Neural cell (in vitro differentiated cells): Measurements from ENCODE around the gene TMEM258. TPM values are rescaled to one million over a fixed set of nuclear protein-coding genes. Genes with fewer than 3 reads are reported as not detected.

Experiments used
- H2AFZ ChIP-seq: fragments of 200-600, 300-800 bp; sonication (generic), shearing (Covaris generic); 2 replicates; pipeline ENCODE4 v1.6.0; 2014; ENCODE audit warnings: low read depth, mild to moderate bottlenecking, antibody characterized with exemption, low read length, moderate library complexity
- H3F3A ChIP-seq: fragments of 200-600 bp; shearing (Covaris generic); 2 replicates; pipeline ENCODE4 v1.6.1; 2016; ENCODE audit warnings: mild to moderate bottlenecking, moderate library complexity, mixed read lengths, antibody characterized with exemption, low read length; ENCODE audit not compliant: insufficient read depth, poor library complexity, severe bottlenecking
- H3K27ac ChIP-seq: fragments of 200-600, 300-800 bp; sonication (generic), shearing (Covaris generic); 2 replicates; pipeline ENCODE4 v1.5.1; 2014; ENCODE audit warnings: mild to moderate bottlenecking, low read length, moderate library complexity
- H3K27me3 ChIP-seq: fragments of 300-800, 200-600 bp; sonication (generic), shearing (Covaris generic); 2 replicates; pipeline ENCODE4 v1.6.0; 2014; ENCODE audit warnings: mild to moderate bottlenecking, low read depth, low read length, moderate library complexity; ENCODE audit not compliant: insufficient read depth
- H3K36me3 ChIP-seq: fragments of 300-800, 200-600 bp; sonication (generic), shearing (Covaris generic); 2 replicates; pipeline ENCODE4 v1.5.1; 2014; ENCODE audit warnings: mild to moderate bottlenecking, antibody characterized with exemption, low read length, moderate library complexity; ENCODE audit not compliant: insufficient read depth
- H3K4me2 ChIP-seq: fragments of 300-800, 200-600 bp; sonication (generic), shearing (Covaris generic); 2 replicates; pipeline ENCODE4 v1.6.0; 2014; ENCODE audit warnings: mild to moderate bottlenecking, low read length
- H3K4me3 ChIP-seq: fragments of 300-800, 200-600 bp; sonication (generic), shearing (Covaris generic); 2 replicates; pipeline ENCODE4 v1.5.1; 2014; ENCODE audit warnings: mild to moderate bottlenecking, low read length, moderate library complexity
- H3K79me2 ChIP-seq: fragments of 200-600 bp; shearing (Covaris generic); replicated peaks from 2 replicates; pipeline ENCODE4 v1.6.0; 2014; ENCODE audit warnings: mild to moderate bottlenecking, low read length, moderate library complexity; ENCODE audit not compliant: insufficient read depth
- H3K9ac ChIP-seq: fragments of 300-800, 200-600 bp; sonication (generic), shearing (Covaris generic); 2 replicates; pipeline ENCODE4 v1.6.1; 2016; ENCODE audit warnings: mild to moderate bottlenecking, low read length, mixed read lengths
- H3K9me2 ChIP-seq: fragments of 200-600 bp; shearing (Covaris generic); 2 replicates; pipeline ENCODE4 v1.6.1; 2016; ENCODE audit warnings: mild to moderate bottlenecking, low read length, mixed read lengths; ENCODE audit not compliant: insufficient read depth
- H3K9me3 ChIP-seq: fragments of 200-600, 300-800 bp; sonication (generic), shearing (Covaris generic); 2 replicates; pipeline ENCODE4 v1.6.1; 2016; ENCODE audit warnings: mild to moderate bottlenecking, mixed run types, low read length, moderate library complexity, mixed read lengths
- H4K20me1 ChIP-seq: fragments of 200-600 bp; shearing (Covaris generic); 2 replicates; pipeline ENCODE4 v1.6.1; 2016; ENCODE audit warnings: mild to moderate bottlenecking, mixed run types; ENCODE audit not compliant: insufficient read depth
- EP300 ChIP-seq: fragments of 450-650 bp; conservative IDR thresholded peaks from 2 replicates; pipeline ENCODE4 v1.6.1; 2014; ENCODE audit warnings: antibody characterized with exemption, mild to moderate bottlenecking, moderate library complexity; ENCODE audit not compliant: poor library complexity, severe bottlenecking
- EZH2 ChIP-seq: fragments of 200-600, 300-800 bp; shearing (Covaris generic), sonication (generic); IDR thresholded peaks from 2 replicates; pipeline ENCODE4 v1.6.1; 2014; ENCODE audit warnings: antibody characterized with exemption, low read length, borderline replicate concordance, mild to moderate bottlenecking; ENCODE audit not compliant: insufficient read depth, poor library complexity, severe bottlenecking
- MXI1 ChIP-seq: fragments of 450-650 bp; conservative IDR thresholded peaks from 2 replicates; pipeline ENCODE4 v1.6.1; 2014; ENCODE audit warnings: antibody characterized with exemption, mild to moderate bottlenecking; ENCODE audit not compliant: poor library complexity, severe bottlenecking
- POLR2AphosphoS5 ChIP-seq: IDR thresholded peaks from 2 replicates; pipeline ENCODE4 v1.6.1; 2012
- RAD21 ChIP-seq: fragments of 450-650 bp; conservative IDR thresholded peaks from 2 replicates; pipeline ENCODE4 v1.6.1; 2014; ENCODE audit warnings: antibody characterized with exemption, mild to moderate bottlenecking, moderate library complexity
- REST ChIP-seq: IDR thresholded peaks from 2 replicates; pipeline ENCODE4 v1.6.1; 2012; ENCODE audit warnings: borderline replicate concordance
- SMC3 ChIP-seq: fragments of 450-650 bp; conservative IDR thresholded peaks from 2 replicates; pipeline ENCODE4 v1.6.1; 2014; ENCODE audit warnings: antibody characterized with exemption, mild to moderate bottlenecking, moderate library complexity; ENCODE audit not compliant: poor library complexity
- TAF1 ChIP-seq: IDR thresholded peaks from 2 replicates; pipeline ENCODE4 v1.6.1; 2012; ENCODE audit warnings: low read depth
- polyA plus RNA-seq: library from polyadenylated mRNA; depleted of rRNA; stranded (reverse); fragments of >200 nt; gene quantifications from 2 replicates; pipeline ENCODE4 v1.2.3, GENCODE V29; 2014
- TF ChIP-seq, protein P1 (sequence below): fragments of 450-650 bp; IDR thresholded peaks from 2 replicates; pipeline ENCODE4 v1.5.1; 2014; ENCODE audit warnings: antibody characterized with exemption, mild to moderate bottlenecking, moderate library complexity; ENCODE audit not compliant: poor library complexity, severe bottlenecking

The TMEM258 gene
- polyA plus RNA-seq, 1 donor from 2014 or later, result 134 TPM

DNA sequence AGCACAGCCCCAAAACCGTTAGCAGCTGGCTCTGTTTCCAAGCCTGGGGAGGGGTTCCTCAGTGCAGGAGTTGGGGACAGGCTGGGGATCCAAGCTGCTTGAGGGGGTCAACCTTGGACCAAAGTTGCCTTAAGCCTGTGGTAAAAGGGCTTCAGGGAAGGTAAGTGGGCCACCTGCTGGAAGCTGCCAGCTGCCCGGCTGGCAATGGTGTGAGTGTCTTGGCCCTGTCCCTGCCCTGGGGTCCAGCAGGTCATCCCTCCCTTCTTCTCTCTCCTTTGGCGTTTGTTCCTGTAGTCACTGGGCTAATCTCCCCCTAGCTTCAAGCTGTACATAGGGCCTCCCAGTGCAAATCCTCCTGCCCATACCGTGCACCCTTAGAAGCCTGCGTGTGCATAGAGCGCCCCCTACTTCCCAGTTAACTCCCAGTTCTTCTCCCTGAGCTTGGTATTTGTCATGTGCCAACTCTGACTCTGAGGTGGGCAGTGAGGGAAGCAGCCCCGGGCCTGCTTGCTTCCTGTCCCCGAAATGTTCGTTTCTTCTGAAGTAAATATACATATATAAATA, 4.4 kb downstream of the TMEM258 start:
- H3K36me3 ChIP-seq, result no peaks in the 10 kb centered on the region
- no peaks in the 10 kb centered on the region for H4K20me1 ChIP-seq
- TF ChIP-seq, protein P1, sequence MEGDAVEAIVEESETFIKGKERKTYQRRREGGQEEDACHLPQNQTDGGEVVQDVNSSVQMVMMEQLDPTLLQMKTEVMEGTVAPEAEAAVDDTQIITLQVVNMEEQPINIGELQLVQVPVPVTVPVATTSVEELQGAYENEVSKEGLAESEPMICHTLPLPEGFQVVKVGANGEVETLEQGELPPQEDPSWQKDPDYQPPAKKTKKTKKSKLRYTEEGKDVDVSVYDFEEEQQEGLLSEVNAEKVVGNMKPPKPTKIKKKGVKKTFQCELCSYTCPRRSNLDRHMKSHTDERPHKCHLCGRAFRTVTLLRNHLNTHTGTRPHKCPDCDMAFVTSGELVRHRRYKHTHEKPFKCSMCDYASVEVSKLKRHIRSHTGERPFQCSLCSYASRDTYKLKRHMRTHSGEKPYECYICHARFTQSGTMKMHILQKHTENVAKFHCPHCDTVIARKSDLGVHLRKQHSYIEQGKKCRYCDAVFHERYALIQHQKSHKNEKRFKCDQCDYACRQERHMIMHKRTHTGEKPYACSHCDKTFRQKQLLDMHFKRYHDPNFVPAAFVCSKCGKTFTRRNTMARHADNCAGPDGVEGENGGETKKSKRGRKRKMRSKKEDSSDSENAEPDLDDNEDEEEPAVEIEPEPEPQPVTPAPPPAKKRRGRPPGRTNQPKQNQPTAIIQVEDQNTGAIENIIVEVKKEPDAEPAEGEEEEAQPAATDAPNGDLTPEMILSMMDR, result peak; percentile 45
- TF ChIP-seq RAD21 (peak; percentile 48), SMC3 (no peak)
- H3K79me2 ChIP-seq, result peaks cover 10% of the 10 kb centered on the region
- H3K27me3 ChIP-seq, result no peaks in the 10 kb centered on the region
- H3K27ac ChIP-seq, result no peak overlapping the region
- H3K4me2 ChIP-seq, result no peak overlapping the region
- no peaks in the 10 kb centered on the region for H3F3A ChIP-seq
- no peaks in the 10 kb centered on the region for H3K9me3 ChIP-seq
- no peak overlapping the region for H2AFZ ChIP-seq
- H3K4me3 ChIP-seq, result no peak overlapping the region
- no peaks in the 10 kb centered on the region for H3K9me2 ChIP-seq
- no peak overlapping the region for H3K9ac ChIP-seq

DNA sequence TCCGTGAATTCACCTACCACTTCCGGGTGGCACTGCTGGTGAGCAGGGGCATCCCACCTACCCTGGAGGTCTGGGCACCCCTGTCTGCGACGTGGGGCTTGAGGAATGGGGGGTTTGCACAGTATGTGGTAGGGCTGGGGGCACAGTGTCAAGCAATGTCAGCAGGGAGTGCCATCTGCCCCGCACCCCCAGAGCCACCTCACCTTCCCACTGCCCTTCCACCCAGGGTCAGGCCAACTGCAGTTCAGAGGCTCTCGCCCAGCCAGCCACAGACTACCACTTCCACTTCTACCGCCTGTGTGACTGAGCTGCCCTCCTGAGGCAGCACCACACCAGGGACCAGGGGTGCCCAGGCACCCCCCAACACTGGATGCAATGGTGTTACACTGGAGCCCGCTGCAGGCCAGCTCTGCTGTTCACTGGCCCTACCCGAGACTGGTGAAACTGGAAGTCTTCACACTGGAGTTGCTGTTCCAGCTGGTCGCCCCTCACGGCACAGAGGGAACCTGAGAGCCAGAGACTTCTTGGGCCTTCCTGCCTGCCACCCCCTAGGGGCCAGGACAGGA, 6.5 kb downstream of the TMEM258 start:
- TF ChIP-seq, protein P1, result no peak
- TF ChIP-seq SMC3 (no peak), REST (no peak), EP300 (no peak), RAD21 (no peak), POLR2AphosphoS5 (no peak), MXI1 (no peak), TAF1 (no peak), EZH2 (no peak)
- H3K27ac ChIP-seq, result no peak overlapping the region
- H3K9me3 ChIP-seq, result no peaks in the 10 kb centered on the region
- no peaks in the 10 kb centered on the region for H3K36me3 ChIP-seq
- peaks cover 4% of the 10 kb centered on the region for H3K79me2 ChIP-seq
- no peak overlapping the region for H3K4me3 ChIP-seq
- H3K4me2 ChIP-seq, result no peak overlapping the region
- H4K20me1 ChIP-seq, result no peaks in the 10 kb centered on the region
- H3K9me2 ChIP-seq, result no peaks in the 10 kb centered on the region
- H3K9ac ChIP-seq, result no peak overlapping the region
- no peaks in the 10 kb centered on the region for H3K27me3 ChIP-seq
- H2AFZ ChIP-seq, result no peak overlapping the region
- H3F3A ChIP-seq, result no peaks in the 10 kb centered on the region
